H1 (cell line): Measurements from ENCODE around the gene PASK. TPM values are rescaled to one million over a fixed set of nuclear protein-coding genes. Genes with fewer than 3 reads are reported as not detected.

Experiments used
- CTCF ChIA-PET: fragments of 300-600 bp; sonication (Branson Sonifier 250); formaldehyde crosslinking; loops from one replicate; lab custom pipeline; 2021; ENCODE audit not compliant: partially characterized antibody; lab: Charles Lee
- POLR2A ChIA-PET: fragments of 300-600 bp; sonication (Branson Sonifier 250); formaldehyde crosslinking; loops from one replicate; lab custom pipeline; 2021; ENCODE audit warnings: inconsistent platforms; ENCODE audit not compliant: partially characterized antibody; lab: Charles Lee
- DNase-seq, 2 experiments: peaks; one replicate each; pipeline versions ENCODE4 v3.0.0 to v3.0.0-alpha.2; 2010 to 2022; ENCODE audit warnings: low spot score in 2 of 2, low read depth in 1 of 2, mixed read lengths in 1 of 2
- FAIRE-seq: peaks from 2 replicates; lab custom pipeline; 2011; peaks lifted over from hg19 to GRCh38; lab: Jason Lieb, UNC
- H2AFZ ChIP-seq: 2 replicates; pipeline ENCODE4 v1.8.1; 2012; ENCODE audit warnings: low read length, inconsistent platforms
- H2AK5ac ChIP-seq: 2 replicates; pipeline ENCODE4 v1.6.1; 2013; ENCODE audit warnings: low read depth, low read length
- H2BK120ac ChIP-seq: replicated peaks from 2 replicates; pipeline ENCODE3; 2013; ENCODE audit warnings: low read depth, low read length, inconsistent platforms
- H2BK12ac ChIP-seq: 2 replicates; pipeline ENCODE4 v1.6.1; 2013; ENCODE audit warnings: low read depth, low read length
- H2BK15ac ChIP-seq: 2 replicates; pipeline ENCODE4 v1.6.1; 2013; ENCODE audit warnings: low read length
- H2BK20ac ChIP-seq: 2 replicates; pipeline ENCODE4 v1.6.1; 2013; ENCODE audit warnings: low read length
- H2BK5ac ChIP-seq: 2 replicates; pipeline ENCODE4 v1.6.1; 2013; ENCODE audit warnings: low read depth, low read length
- H3K14ac ChIP-seq: 2 replicates; pipeline ENCODE4 v1.6.1; 2013; ENCODE audit warnings: inconsistent platforms; ENCODE audit not compliant: insufficient read length
- H3K18ac ChIP-seq: 2 replicates; pipeline ENCODE4 v1.6.1; 2013; ENCODE audit warnings: low read length; ENCODE audit errors: extremely low read depth
- H3K23ac ChIP-seq: 2 replicates; pipeline ENCODE4 v1.6.1; 2013; ENCODE audit warnings: inconsistent platforms; ENCODE audit not compliant: insufficient read length
- H3K23me2 ChIP-seq: 2 replicates; pipeline ENCODE4 v1.6.1; 2013; ENCODE audit warnings: low read depth, low read length
- H3K27ac ChIP-seq: 2 replicates; pipeline ENCODE4 v1.6.1; 2011; ENCODE audit warnings: low read depth, low read length, inconsistent platforms
- H3K27me3 ChIP-seq, 4 experiments: replicated peaks in 1 of 4; 1 replicate in 1 of 4; 2 replicates in 3 of 4; pipeline versions ENCODE4 v1.6.1 to v1.8.1; 2011 to 2013; ENCODE audit warnings: low read length in 3 of 4, mild to moderate bottlenecking in 3 of 4, inconsistent platforms in 2 of 4, mixed read lengths in 2 of 4, moderate library complexity in 1 of 4; ENCODE audit not compliant: control insufficient read depth in 3 of 4, insufficient read depth in 3 of 4; ENCODE audit errors: extremely low read depth in 1 of 4
- H3K36me3 ChIP-seq, 4 experiments: 2 replicates each; pipeline versions ENCODE4 v1.6.1 to v1.8.1; 2011 to 2013; ENCODE audit warnings: mild to moderate bottlenecking in 4 of 4, low read length in 3 of 4, moderate library complexity in 2 of 4, control low read depth in 1 of 4, inconsistent platforms in 1 of 4; ENCODE audit not compliant: insufficient read depth in 4 of 4, control insufficient read depth in 2 of 4
- H3K4ac ChIP-seq: replicated peaks from 2 replicates; pipeline ENCODE3; 2013; ENCODE audit warnings: low read length, low read depth, mixed read lengths, inconsistent platforms; ENCODE audit not compliant: insufficient read length
- H3K4me1 ChIP-seq, 4 experiments: replicated peaks in 1 of 4; 1 replicate in 1 of 4; 2 replicates in 3 of 4; pipeline versions ENCODE4 v1.6.1 to v1.8.1; 2011 to 2013; ENCODE audit warnings: low read length in 3 of 4, inconsistent platforms in 2 of 4, mixed read lengths in 1 of 4; ENCODE audit not compliant: insufficient read depth in 4 of 4, control insufficient read depth in 3 of 4
- H3K4me2 ChIP-seq, 2 experiments: 2 replicates each; pipeline versions ENCODE4 v1.6.1 to v1.8.1; 2011 to 2013; ENCODE audit warnings: low read depth in 2 of 2, low read length in 2 of 2, control low read depth in 1 of 2, inconsistent platforms in 1 of 2, mild to moderate bottlenecking in 1 of 2; ENCODE audit not compliant: insufficient read depth in 1 of 2
- H3K4me3 ChIP-seq, 4 experiments: fragments of 200-600, 300-600 bp in 1 of 4; sonication (generic), shearing (Covaris generic), sonication (Bioruptor Twin) in 1 of 4; 2 replicates each; pipeline versions ENCODE4 v1.5.1 to v1.8.1; 2011 to 2016; ENCODE audit warnings: low read length in 4 of 4, low read depth in 3 of 4, control low read depth in 2 of 4, inconsistent platforms in 2 of 4, mild to moderate bottlenecking in 2 of 4, mixed read lengths in 1 of 4, moderate library complexity in 1 of 4; ENCODE audit not compliant: insufficient read depth in 2 of 4; ENCODE audit errors: extremely low read depth in 1 of 4
- H3K56ac ChIP-seq: replicated peaks from 2 replicates; pipeline ENCODE3; 2013; ENCODE audit warnings: low read depth, mild to moderate bottlenecking, mixed read lengths, low read length, inconsistent platforms; ENCODE audit not compliant: insufficient read length
- H3K79me1 ChIP-seq: 2 replicates; pipeline ENCODE4 v1.6.1; 2013; ENCODE audit warnings: low read depth, low read length, control low read depth
- H3K79me2 ChIP-seq, 2 experiments: 2 replicates each; pipeline versions ENCODE4 v1.6.1 to v1.8.1; 2012 to 2013; ENCODE audit warnings: low read length in 2 of 2, mild to moderate bottlenecking in 2 of 2, inconsistent platforms in 1 of 2; ENCODE audit not compliant: insufficient read depth in 2 of 2, control insufficient read depth in 1 of 2
- H3K9ac ChIP-seq, 4 experiments: replicated peaks in 1 of 4; 1 replicate in 1 of 4; 2 replicates in 3 of 4; pipeline versions ENCODE4 v1.6.1 to v1.8.1; 2011 to 2013; ENCODE audit warnings: low read depth in 3 of 4, low read length in 3 of 4, control low read depth in 2 of 4, mild to moderate bottlenecking in 2 of 4, moderate library complexity in 2 of 4, inconsistent platforms in 1 of 4; ENCODE audit errors: extremely low read depth in 1 of 4
- H3K9me3 ChIP-seq, 2 experiments: 2 replicates each; pipeline versions ENCODE4 v1.6.1 to v1.8.1; 2012 to 2013; ENCODE audit warnings: mild to moderate bottlenecking in 2 of 2, moderate library complexity in 2 of 2, control low read depth in 1 of 2, inconsistent platforms in 1 of 2, low read depth in 1 of 2, low read length in 1 of 2, mixed read lengths in 1 of 2; ENCODE audit not compliant: insufficient read depth in 2 of 2
- H4K20me1 ChIP-seq, 2 experiments: replicated peaks in 1 of 2; 2 replicates each; pipeline versions ENCODE3 to v1.8.1; 2011 to 2013; ENCODE audit warnings: inconsistent platforms in 2 of 2, low read length in 2 of 2, mild to moderate bottlenecking in 1 of 2; ENCODE audit not compliant: insufficient read depth in 2 of 2, control insufficient read depth in 1 of 2
- H4K5ac ChIP-seq: 2 replicates; pipeline ENCODE4 v1.6.1; 2013; ENCODE audit warnings: low read length, low read depth, mixed read lengths, inconsistent platforms; ENCODE audit not compliant: insufficient read length
- H4K8ac ChIP-seq: 2 replicates; pipeline ENCODE4 v1.8.0; 2013; ENCODE audit warnings: mild to moderate bottlenecking, moderate library complexity, low read length, inconsistent platforms; ENCODE audit not compliant: insufficient read depth; ENCODE audit errors: extremely low read depth
- H4K91ac ChIP-seq: replicated peaks from 2 replicates; pipeline ENCODE3; 2013; ENCODE audit warnings: low read length, mixed read lengths, inconsistent platforms; ENCODE audit not compliant: insufficient read length
- CEBPB ChIP-seq: IDR thresholded peaks from 2 replicates; pipeline ENCODE4 v1.6.1; 2012; ENCODE audit warnings: low read depth, low read length
- CTBP2 ChIP-seq: IDR thresholded peaks from 2 replicates; pipeline ENCODE4 v1.7.0; 2011; ENCODE audit warnings: borderline replicate concordance, mild to moderate bottlenecking, moderate library complexity, mixed read lengths, low read length; ENCODE audit not compliant: insufficient read depth, insufficient read length
- EZH2 ChIP-seq: fragments of 200-600 bp; sonication (generic); IDR thresholded peaks from 2 replicates; pipeline ENCODE4 v1.7.1; 2012; ENCODE audit warnings: low read depth, mild to moderate bottlenecking, moderate library complexity, low read length, inconsistent platforms; ENCODE audit not compliant: severe bottlenecking
- KDM1A ChIP-seq: fragments of 200-600, 300-600 bp; sonication (generic); IDR thresholded peaks from 2 replicates; pipeline ENCODE4 v1.7.1; 2016; ENCODE audit warnings: mild to moderate bottlenecking, low read length, borderline replicate concordance
- SAP30 ChIP-seq: fragments of 300-600 bp; sonication (generic); IDR thresholded peaks from 2 replicates; pipeline ENCODE4 v1.7.1; 2012; ENCODE audit warnings: low read length, moderate library complexity, mild to moderate bottlenecking, inconsistent platforms; ENCODE audit not compliant: insufficient read depth, insufficient replicate concordance
- SP2 ChIP-seq: IDR thresholded peaks from 2 replicates; pipeline ENCODE4 v1.6.1; 2012; ENCODE audit warnings: mild to moderate bottlenecking, low read length, inconsistent platforms
- WGBS, 2 experiments: shearing (Covaris generic) in 1 of 2; methylation state at CpG; one replicate each; pipeline versions ENCODE4 v1.1.6 to v1.1.7; 2013 to 2015; ENCODE audit warnings: low lambda C conversion rate in 2 of 2, mixed read lengths in 2 of 2, inconsistent platforms in 1 of 2, low coverage in 1 of 2, missing lambda C conversion rate in 1 of 2; ENCODE audit not compliant: insufficient replicate concordance in 2 of 2, insufficient coverage in 1 of 2, insufficient read length in 1 of 2; ENCODE audit errors: extremely low coverage in 1 of 2, missing lambda C conversion rate in 1 of 2; 5-methylcytosine and 5-hydroxymethylcytosine counted together
- polyA plus RNA-seq, 7 experiments: library from polyadenylated mRNA; depleted of rRNA in 3 of 7; stranded (reverse) in 5 of 7; unstranded in 2 of 7; fragments of >200 nt in 5 of 7; fragments of 200-250 nt in 2 of 7; gene quantifications; 1 replicate in 5 of 7; 2 replicates in 1 of 7; 4 replicates in 1 of 7; pipeline versions ENCODE4 v1.2.1 to v1.2.3, GENCODE V29; 2011 to 2013; ENCODE audit warnings: missing spikeins in 2 of 7, mixed read lengths in 2 of 7
- total RNA-seq: library from RNA; stranded (reverse); fragmentation: NEBNext Ultra II Directional; extraction: Animal tissue kit (Norgen Biotek cat#: 25700); gene quantifications from 2 replicates; pipeline ENCODE4 v1.2.1, GENCODE V29; 2021
- TF ChIP-seq, protein P1 (sequence below): IDR thresholded peaks from 2 replicates; pipeline ENCODE4 v1.6.1; 2012; ENCODE audit warnings: inconsistent platforms

PASK gene
- total and polyA plus RNA-seq, 2 of the 8 experiments (the other 6 are each of a cell fraction or from before 2014, with no cell fraction given) = 20.5 to 66.1 TPM

DNA sequence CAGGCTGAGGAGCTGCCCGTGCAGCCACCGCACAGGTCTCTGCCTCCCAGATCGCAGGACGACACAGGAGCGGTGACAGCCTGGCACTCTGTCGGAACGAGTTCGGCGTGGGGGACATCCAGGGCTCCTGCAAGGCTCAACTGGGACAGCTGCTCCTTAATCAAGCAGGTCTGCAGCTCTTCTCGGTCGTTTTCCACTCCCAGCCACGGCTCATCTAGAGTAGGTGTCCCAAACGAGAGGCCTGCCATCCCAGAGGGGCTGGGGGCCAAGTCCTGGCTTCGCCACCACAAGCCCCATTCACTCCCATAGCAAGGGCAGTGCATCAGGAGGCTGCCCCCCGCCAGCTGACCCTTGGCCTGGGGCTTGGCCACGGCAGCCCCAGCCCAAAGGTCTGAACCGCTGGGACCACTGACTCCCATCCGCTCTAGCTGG is 22.5 kb downstream of the PASK start:
- Histone ChIP-seq H4K8ac (no peak overlapping the region; the same call in 1 of the 2 replicates), H2BK20ac (no peak overlapping the region), H3K36me3 (peaks cover 6 to 16% (median 12%) of the 10 kb centered on the region in 4 experiments; a peak in 7 of 8 replicates), H2BK15ac (no peak overlapping the region), H3K9me3 (no peaks in the 10 kb centered on the region), H3K4me3 (no peak overlapping the region), H3K27ac (no peak overlapping the region), H3K56ac (no peak overlapping the region), H4K91ac (no peak overlapping the region), H2AK5ac (no peak overlapping the region), H3K79me2 (no peaks in the 10 kb centered on the region), H3K4ac (no peak overlapping the region), H2BK120ac (no peak overlapping the region), H3K27me3 (no peaks in the 10 kb centered on the region), H3K23me2 (no peaks in the 10 kb centered on the region), H4K5ac (no peak overlapping the region), H3K79me1 (no peaks in the 10 kb centered on the region), H3K14ac (no peak overlapping the region), H3K4me1 (no peaks in the 10 kb centered on the region), H3K18ac (no peak overlapping the region), H4K20me1 (peaks cover 0 to 2% of the 10 kb centered on the region in 2 experiments), H3K23ac (no peak overlapping the region), H3K4me2 (no peak overlapping the region), H2AFZ (no peak overlapping the region), H2BK12ac (no peak overlapping the region), H3K9ac (no peak overlapping the region), H2BK5ac (no peak overlapping the region)
- CTCF ChIA-PET = interaction anchor here (1.0 kb wide), 1 partner anchor 125 kb away, joined by 4 read pairs; no protein-coding TSS in a partner anchor
- POLR2A ChIA-PET = interaction anchor here (1.6 kb wide), 1 partner anchor 23 kb away, joined by 5 read pairs; the partner anchor contains the start of gene PASK
- 95% methylated on average over 15 of the region's 18 CpGs; no CpG with 5 or more reads in 1 of the 2 experiments for WGBS, 2 experiments
- no peak for FAIRE-seq
- no peak for DNase-seq
- no peak for TF ChIP-seq EZH2
- TF ChIP-seq CEBPB = no peak
- no peak for TF ChIP-seq KDM1A
- no peak for TF ChIP-seq SAP30
- TF ChIP-seq SP2 = no peak
- no peak for TF ChIP-seq CTBP2
- TF ChIP-seq, protein P1, sequence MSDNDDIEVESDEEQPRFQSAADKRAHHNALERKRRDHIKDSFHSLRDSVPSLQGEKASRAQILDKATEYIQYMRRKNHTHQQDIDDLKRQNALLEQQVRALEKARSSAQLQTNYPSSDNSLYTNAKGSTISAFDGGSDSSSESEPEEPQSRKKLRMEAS = no peak
